ENCODE data around the gene MTM1.

DNA sequence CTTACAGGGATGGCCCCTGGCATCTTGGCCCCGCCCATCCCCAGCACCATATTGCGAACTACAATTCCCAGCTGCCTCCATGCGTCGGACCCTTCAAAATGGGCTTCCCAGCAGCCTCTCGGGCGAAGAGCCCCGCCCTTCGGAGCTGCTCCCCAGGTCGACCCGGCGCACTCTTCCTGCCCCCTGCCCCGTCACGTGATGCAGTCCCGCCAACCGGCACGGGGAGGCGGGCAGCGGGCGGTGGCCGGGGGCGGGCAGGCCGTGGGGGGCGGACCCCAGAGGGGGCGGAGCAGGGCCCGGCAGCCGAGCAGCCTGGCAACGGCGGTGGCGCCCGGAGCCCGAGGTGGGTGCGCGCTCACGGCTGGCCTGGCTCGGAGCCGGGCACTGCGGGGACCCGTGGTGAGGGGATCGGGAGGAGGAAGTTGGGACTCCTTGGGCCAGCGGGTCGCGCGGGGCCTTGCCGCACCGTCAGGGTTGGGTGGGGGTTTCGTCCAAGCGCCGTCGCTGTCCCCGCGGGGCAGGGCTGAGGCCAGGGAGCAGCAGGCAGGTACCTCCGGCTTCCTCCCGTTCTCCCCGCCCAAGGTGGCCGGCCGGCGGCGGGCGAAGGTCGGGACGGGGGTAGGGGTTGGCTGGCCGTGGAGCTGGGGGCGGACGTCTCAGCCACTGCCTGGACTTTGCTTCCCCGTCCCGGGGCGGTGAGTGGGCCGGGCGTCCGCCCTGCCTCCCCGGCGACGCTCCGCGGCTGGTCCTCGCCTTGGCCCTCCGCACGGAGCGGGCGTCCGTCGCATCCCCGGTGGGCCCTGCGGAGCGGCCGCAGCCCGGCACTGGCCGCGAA lies at the start of gene MTM1:
- TF ChIP-seq, protein P1, sequence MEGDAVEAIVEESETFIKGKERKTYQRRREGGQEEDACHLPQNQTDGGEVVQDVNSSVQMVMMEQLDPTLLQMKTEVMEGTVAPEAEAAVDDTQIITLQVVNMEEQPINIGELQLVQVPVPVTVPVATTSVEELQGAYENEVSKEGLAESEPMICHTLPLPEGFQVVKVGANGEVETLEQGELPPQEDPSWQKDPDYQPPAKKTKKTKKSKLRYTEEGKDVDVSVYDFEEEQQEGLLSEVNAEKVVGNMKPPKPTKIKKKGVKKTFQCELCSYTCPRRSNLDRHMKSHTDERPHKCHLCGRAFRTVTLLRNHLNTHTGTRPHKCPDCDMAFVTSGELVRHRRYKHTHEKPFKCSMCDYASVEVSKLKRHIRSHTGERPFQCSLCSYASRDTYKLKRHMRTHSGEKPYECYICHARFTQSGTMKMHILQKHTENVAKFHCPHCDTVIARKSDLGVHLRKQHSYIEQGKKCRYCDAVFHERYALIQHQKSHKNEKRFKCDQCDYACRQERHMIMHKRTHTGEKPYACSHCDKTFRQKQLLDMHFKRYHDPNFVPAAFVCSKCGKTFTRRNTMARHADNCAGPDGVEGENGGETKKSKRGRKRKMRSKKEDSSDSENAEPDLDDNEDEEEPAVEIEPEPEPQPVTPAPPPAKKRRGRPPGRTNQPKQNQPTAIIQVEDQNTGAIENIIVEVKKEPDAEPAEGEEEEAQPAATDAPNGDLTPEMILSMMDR (IDR thresholded peaks at IDR 0.05) = no peak
- TF ChIP-seq POLR2A (IDR thresholded peaks at IDR 0.05) (peak in 1 of 2 donors; percentile 39), EP300 (IDR thresholded peaks at IDR 0.05) (no peak)
